ENCODE data around the gene CDH26.

DNA sequence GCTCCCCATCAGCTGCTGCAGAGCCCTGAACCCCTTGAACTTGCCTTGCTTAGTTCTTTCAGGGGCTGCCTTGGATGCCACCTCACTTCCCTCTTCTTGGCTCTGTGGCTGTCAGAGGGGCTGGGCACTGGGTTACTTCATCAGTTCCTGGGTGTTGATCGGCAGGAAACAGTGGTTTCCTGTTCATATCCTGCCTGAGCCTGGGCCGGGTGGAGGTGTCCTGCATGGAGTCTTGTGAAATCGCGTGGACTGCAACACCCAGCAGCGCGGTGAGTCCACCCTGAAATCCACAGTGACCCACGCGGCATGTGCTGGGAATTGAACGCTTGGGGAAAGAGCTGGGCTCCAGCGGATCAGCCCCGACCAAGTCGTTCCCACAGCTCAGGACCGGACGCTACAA is 97.5 kb downstream of the CDH26 start:
- no peak for TF ChIP-seq POLR2AphosphoS5 (IDR thresholded peaks at IDR 0.05)
- no peak for TF ChIP-seq TAF1 (IDR thresholded peaks at IDR 0.05; ENCODE audit: low read depth)
- TF ChIP-seq RAD21 (conservative IDR thresholded peaks at IDR 0.05), result no peak
- TF ChIP-seq, protein P1, sequence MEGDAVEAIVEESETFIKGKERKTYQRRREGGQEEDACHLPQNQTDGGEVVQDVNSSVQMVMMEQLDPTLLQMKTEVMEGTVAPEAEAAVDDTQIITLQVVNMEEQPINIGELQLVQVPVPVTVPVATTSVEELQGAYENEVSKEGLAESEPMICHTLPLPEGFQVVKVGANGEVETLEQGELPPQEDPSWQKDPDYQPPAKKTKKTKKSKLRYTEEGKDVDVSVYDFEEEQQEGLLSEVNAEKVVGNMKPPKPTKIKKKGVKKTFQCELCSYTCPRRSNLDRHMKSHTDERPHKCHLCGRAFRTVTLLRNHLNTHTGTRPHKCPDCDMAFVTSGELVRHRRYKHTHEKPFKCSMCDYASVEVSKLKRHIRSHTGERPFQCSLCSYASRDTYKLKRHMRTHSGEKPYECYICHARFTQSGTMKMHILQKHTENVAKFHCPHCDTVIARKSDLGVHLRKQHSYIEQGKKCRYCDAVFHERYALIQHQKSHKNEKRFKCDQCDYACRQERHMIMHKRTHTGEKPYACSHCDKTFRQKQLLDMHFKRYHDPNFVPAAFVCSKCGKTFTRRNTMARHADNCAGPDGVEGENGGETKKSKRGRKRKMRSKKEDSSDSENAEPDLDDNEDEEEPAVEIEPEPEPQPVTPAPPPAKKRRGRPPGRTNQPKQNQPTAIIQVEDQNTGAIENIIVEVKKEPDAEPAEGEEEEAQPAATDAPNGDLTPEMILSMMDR (IDR thresholded peaks at IDR 0.05; ENCODE audit: poor library complexity, severe bottlenecking), result no peak
- TF ChIP-seq MXI1 (conservative IDR thresholded peaks at IDR 0.05; ENCODE audit: poor library complexity, severe bottlenecking), result no peak
- no peak for TF ChIP-seq EZH2 (IDR thresholded peaks at IDR 0.05; ENCODE audit: borderline replicate concordance, insufficient read depth, low read length, poor library complexity, severe bottlenecking)

All from neural cell (in vitro differentiated cells).